ENCODE measurements around the gene GAD1. TPM values are rescaled to one million over a fixed set of nuclear protein-coding genes. Genes with fewer than 3 reads are reported as not detected.

GAD1 gene
- total and polyA plus RNA-seq, 3 donors from 2014 or later: 8.5 to 46.0 (median 12.5) TPM

GRCh38 chr2:170823898-170824215 lies 7.2 kb downstream of the GAD1 start:
- Histone ChIP-seq H3K27me3 (no peaks in the 10 kb centered on the region), H3K4me3 (peak overlapping the region in 1 of 2 donors; percentile 27), H3K36me3 (ENCODE audit: low read depth, missing control alignments) (no peaks in the 10 kb centered on the region), H3K4me1 (peaks cover 45% of the 10 kb centered on the region), H3K9me3 (no peaks in the 10 kb centered on the region), H3K27ac (no peak overlapping the region)
- 16 to 23% methylated on average over 10 to 11 of the region's 11 CpGs for WGBS, 2 donors
- TF ChIP-seq, protein P1, sequence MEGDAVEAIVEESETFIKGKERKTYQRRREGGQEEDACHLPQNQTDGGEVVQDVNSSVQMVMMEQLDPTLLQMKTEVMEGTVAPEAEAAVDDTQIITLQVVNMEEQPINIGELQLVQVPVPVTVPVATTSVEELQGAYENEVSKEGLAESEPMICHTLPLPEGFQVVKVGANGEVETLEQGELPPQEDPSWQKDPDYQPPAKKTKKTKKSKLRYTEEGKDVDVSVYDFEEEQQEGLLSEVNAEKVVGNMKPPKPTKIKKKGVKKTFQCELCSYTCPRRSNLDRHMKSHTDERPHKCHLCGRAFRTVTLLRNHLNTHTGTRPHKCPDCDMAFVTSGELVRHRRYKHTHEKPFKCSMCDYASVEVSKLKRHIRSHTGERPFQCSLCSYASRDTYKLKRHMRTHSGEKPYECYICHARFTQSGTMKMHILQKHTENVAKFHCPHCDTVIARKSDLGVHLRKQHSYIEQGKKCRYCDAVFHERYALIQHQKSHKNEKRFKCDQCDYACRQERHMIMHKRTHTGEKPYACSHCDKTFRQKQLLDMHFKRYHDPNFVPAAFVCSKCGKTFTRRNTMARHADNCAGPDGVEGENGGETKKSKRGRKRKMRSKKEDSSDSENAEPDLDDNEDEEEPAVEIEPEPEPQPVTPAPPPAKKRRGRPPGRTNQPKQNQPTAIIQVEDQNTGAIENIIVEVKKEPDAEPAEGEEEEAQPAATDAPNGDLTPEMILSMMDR (IDR thresholded peaks at IDR 0.05): no peak
- no peak for DNase-seq
- intact Hi-C loops (cut with DNase I; ENCODE audit: low total_unique reads): no loop called here

- H3K4me3 ChIP-seq: no peak overlapping the region
- peaks cover 44% of the 10 kb centered on the region for H3K4me1 ChIP-seq
- intact Hi-C loops (cut with DNase I; ENCODE audit: low total_unique reads): no loop called here
- no peaks in the 10 kb centered on the region for H3K36me3 ChIP-seq (ENCODE audit: low read depth, missing control alignments)
- no peak for TF ChIP-seq POLR2A (IDR thresholded peaks at IDR 0.05)
- TF ChIP-seq, protein P1 (IDR thresholded peaks at IDR 0.05): no peak
- no peaks in the 10 kb centered on the region for H3K27me3 ChIP-seq
- WGBS, 2 donors: 23 to 26% methylated on average over 2 of the region's 2 CpGs
- H3K9me3 ChIP-seq: no peaks in the 10 kb centered on the region
- no peak overlapping the region for H3K27ac ChIP-seq
- peak; percentile 47 for DNase-seq
Observed at GRCh38 chr2:170824526-170825015, 7.9 kb downstream of the GAD1 start.

DNA sequence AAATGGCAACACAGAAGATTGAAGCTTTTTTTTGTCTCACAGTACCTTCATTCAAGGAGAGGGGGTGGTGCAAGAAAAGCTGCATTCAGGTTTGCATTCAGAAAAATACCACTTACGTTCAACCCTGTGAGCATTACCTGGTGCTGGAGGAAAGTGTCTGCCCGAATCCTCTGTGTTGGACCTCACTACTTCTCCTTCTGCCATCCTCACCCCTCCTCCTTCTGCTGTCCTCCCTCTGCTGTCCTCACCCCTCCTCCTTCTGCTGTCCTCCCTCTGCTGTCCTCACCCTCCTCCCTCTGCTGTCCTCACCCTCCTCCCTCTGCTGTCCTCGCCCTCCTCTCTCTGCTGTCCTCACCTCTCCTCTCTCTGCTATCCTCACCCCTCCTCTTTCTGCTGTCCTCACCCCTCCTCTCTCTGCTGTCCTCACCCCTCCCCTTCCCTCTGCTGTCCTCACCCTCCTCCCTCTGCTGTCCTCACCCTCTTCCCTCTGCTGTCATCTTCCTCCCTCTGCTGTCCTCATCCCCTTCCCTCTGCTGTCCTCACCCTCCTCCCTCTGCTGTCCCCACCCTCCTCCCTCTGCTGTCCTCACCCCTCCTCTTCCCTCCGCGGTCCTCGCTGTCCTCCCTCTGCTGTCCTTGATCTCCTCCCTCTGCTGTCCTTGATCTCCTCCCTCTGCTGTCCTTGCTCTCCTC lies 11.3 kb downstream of the GAD1 start:
- DNase-seq: no peak
- TF ChIP-seq, protein P1 (IDR thresholded peaks at IDR 0.05): no peak
- TF ChIP-seq POLR2A (IDR thresholded peaks at IDR 0.05): no peak
- no peaks in the 10 kb centered on the region for H3K27me3 ChIP-seq
- H3K27ac ChIP-seq: no peak overlapping the region
- peaks cover 19% of the 10 kb centered on the region for H3K4me1 ChIP-seq
- H3K36me3 ChIP-seq (ENCODE audit: low read depth, missing control alignments): no peaks in the 10 kb centered on the region
- no peaks in the 10 kb centered on the region for H3K9me3 ChIP-seq
- no peak overlapping the region for H3K4me3 ChIP-seq
- intact Hi-C loops (cut with DNase I; ENCODE audit: low total_unique reads): no loop called here
- WGBS, 2 donors: 78 to 79% methylated on average over 6 of the region's 6 CpGs

DNA sequence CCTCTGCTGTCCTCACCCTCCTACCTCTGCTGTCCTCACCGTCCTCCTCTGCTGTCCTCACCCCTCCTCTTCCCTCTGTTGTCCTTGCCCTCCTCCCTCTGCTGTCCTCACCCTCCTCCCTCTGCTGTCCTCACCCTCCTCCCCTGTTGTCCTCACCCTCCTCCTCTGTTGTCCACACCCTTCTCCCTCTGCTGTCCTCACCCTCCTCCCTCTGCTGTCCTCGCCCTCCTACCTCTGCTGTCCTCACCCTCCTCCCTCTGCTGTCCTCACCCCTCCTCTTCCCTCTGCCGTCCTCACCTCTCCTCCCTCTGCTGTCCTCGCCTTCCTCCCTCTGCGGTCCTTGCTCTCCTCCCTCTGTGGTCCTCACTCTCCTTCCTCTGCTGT lies 11.8 kb downstream of the GAD1 start:
- H3K9me3 ChIP-seq: no peaks in the 10 kb centered on the region
- intact Hi-C loops (cut with DNase I; ENCODE audit: low total_unique reads): no loop called here
- WGBS, 2 donors: 65 to 72% methylated on average over 5 of the region's 5 CpGs
- DNase-seq: no peak
- TF ChIP-seq POLR2A (IDR thresholded peaks at IDR 0.05): no peak
- TF ChIP-seq, protein P1 (IDR thresholded peaks at IDR 0.05): no peak
- no peaks in the 10 kb centered on the region for H3K27me3 ChIP-seq
- H3K4me3 ChIP-seq: no peak overlapping the region
- H3K27ac ChIP-seq: no peak overlapping the region
- peaks cover 15% of the 10 kb centered on the region for H3K4me1 ChIP-seq
- no peaks in the 10 kb centered on the region for H3K36me3 ChIP-seq (ENCODE audit: low read depth, missing control alignments)

DNA sequence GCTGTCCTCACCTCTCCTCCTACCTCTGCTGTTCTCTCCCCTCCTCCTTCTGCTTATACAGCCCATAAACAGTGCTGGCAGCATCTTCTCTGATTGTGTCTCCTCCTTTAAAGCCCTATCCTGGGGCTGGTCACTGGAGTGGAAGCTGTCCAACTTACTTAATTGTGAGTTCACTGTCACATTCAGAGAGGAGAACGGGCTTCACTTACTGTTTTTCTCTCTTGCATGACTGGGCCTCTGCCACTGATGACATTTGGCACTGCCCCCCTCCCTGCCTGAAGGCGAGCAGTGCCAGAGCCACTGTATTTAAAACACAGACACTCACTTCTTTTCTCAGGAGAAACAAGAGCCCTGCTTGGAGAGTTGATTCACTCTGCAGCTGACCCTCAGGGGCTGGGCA lies 12.3 kb downstream of the GAD1 start:
- intact Hi-C loops (cut with DNase I; ENCODE audit: low total_unique reads): no loop called here
- TF ChIP-seq, protein P1 (IDR thresholded peaks at IDR 0.05): no peak
- TF ChIP-seq POLR2A (IDR thresholded peaks at IDR 0.05): no peak
- no peaks in the 10 kb centered on the region for H3K27me3 ChIP-seq
- peaks cover 12% of the 10 kb centered on the region for H3K4me1 ChIP-seq
- H3K9me3 ChIP-seq: no peaks in the 10 kb centered on the region
- no peak overlapping the region for H3K27ac ChIP-seq
- no peaks in the 10 kb centered on the region for H3K36me3 ChIP-seq (ENCODE audit: low read depth, missing control alignments)
- no peak overlapping the region for H3K4me3 ChIP-seq
- WGBS, 2 donors: 77 to 92% methylated on average over 2 of the region's 2 CpGs
- DNase-seq: no peak

All from testis (tissue), 3 donors.